ENCODE measurements around the gene PTDSS2. TPM values are rescaled to one million over a fixed set of nuclear protein-coding genes. Genes with fewer than 3 reads are reported as not detected.
A peak's percentile ranks its signal among the peaks of the same experiment; 100 is the strongest.

The PTDSS2 gene
- total and polyA plus RNA-seq, 2 experiments from 2014 or later = 22.7 to 145 TPM

- H3K36me3 ChIP-seq (ENCODE audit: insufficient read depth) = no peaks in the 10 kb centered on the region
- TF ChIP-seq ZNF114 (CRISPR knock-in tag; IDR thresholded peaks at IDR 0.05) = no peak
- H3K9me2 ChIP-seq (ENCODE audit: insufficient read depth) = no peaks in the 10 kb centered on the region
- peaks cover 11% of the 10 kb centered on the region for H3K27me3 Mint-ChIP-seq (ENCODE audit: insufficient read depth, low read depth, poor library complexity)
- peaks cover 7% of the 10 kb centered on the region; the same call in 1 of the 2 replicates for H4K20me1 ChIP-seq (replicated peaks; ENCODE audit: insufficient read depth)
- peaks cover 13% of the 10 kb centered on the region for H3K4me1 Mint-ChIP-seq
- peak overlapping the region; percentile 97 for H3K4me3 ChIP-seq
- peaks cover 11% of the 10 kb centered on the region; the same call in 1 of the 2 replicates for H3K27me3 ChIP-seq (ENCODE audit: insufficient read depth)
- H3K9me3 Mint-ChIP-seq = no peaks in the 10 kb centered on the region; the same call in 2 of the 3 replicates
- no peak overlapping the region for H3K27ac ChIP-seq (ENCODE audit: low read depth)
- DNase-seq (ENCODE audit: low spot score) (peak; percentile 36), ATAC-seq (peak; percentile 5)
- peaks cover 11% of the 10 kb centered on the region for H3K79me2 ChIP-seq (replicated peaks; ENCODE audit: insufficient read depth)
- peaks cover 9% of the 10 kb centered on the region; the same call in 1 of the 2 replicates for H3K4me1 ChIP-seq (ENCODE audit: insufficient read depth)
- H3K4me2 ChIP-seq = peak overlapping the region; percentile 88
- H2AFZ ChIP-seq = peak overlapping the region; percentile 59; the same call in 1 of the 2 replicates
- H3K4me3 Mint-ChIP-seq = peak overlapping the region; percentile 97
- H3K27ac Mint-ChIP-seq = no peak overlapping the region
- H3K36me3 Mint-ChIP-seq (ENCODE audit: low read depth) = peaks cover 12% of the 10 kb centered on the region
- H3F3A ChIP-seq (replicated peaks; ENCODE audit: low read depth) = peaks cover 19% of the 10 kb centered on the region
Measured at GRCh38 chr11:507727-508515, 57.8 kb downstream of the PTDSS2 start.

- H3K4me3 ChIP-seq = no peak overlapping the region
- peaks cover 11% of the 10 kb centered on the region for H3K79me2 ChIP-seq (replicated peaks; ENCODE audit: insufficient read depth)
- no peaks in the 10 kb centered on the region for H3K36me3 ChIP-seq (ENCODE audit: insufficient read depth)
- no peak overlapping the region for H3K27ac ChIP-seq (ENCODE audit: low read depth)
- H3K27me3 ChIP-seq (ENCODE audit: insufficient read depth) = peaks cover 8% of the 10 kb centered on the region; the same call in 1 of the 2 replicates
- peaks cover 16% of the 10 kb centered on the region for H3K36me3 Mint-ChIP-seq (ENCODE audit: low read depth)
- H3K4me2 ChIP-seq = no peak overlapping the region
- H3K4me1 Mint-ChIP-seq = peaks cover 13% of the 10 kb centered on the region
- DNase-seq (ENCODE audit: low spot score) = no peak
- H4K20me1 ChIP-seq (replicated peaks; ENCODE audit: insufficient read depth) = peaks cover 7% of the 10 kb centered on the region; the same call in 1 of the 2 replicates
- peaks cover 11% of the 10 kb centered on the region for H3K27me3 Mint-ChIP-seq (ENCODE audit: insufficient read depth, low read depth, poor library complexity)
- H3K9me3 Mint-ChIP-seq = no peaks in the 10 kb centered on the region; the same call in 2 of the 3 replicates
- H3K4me1 ChIP-seq (ENCODE audit: insufficient read depth) = peaks cover 9% of the 10 kb centered on the region; the same call in 1 of the 2 replicates
- no peak overlapping the region for H2AFZ ChIP-seq
- H3K27ac Mint-ChIP-seq = no peak overlapping the region
- H3K4me3 Mint-ChIP-seq = no peak overlapping the region
- H3F3A ChIP-seq (replicated peaks; ENCODE audit: low read depth) = peaks cover 19% of the 10 kb centered on the region
- no peak for ATAC-seq
- H3K9me2 ChIP-seq (ENCODE audit: insufficient read depth) = no peaks in the 10 kb centered on the region
- TF ChIP-seq POLR2AphosphoS5 (IDR thresholded peaks at IDR 0.05; ENCODE audit: low read depth) = no peak
- TF ChIP-seq ZNF462 (CRISPR knock-in tag; IDR thresholded peaks at IDR 0.05) = no peak
- TF ChIP-seq REST (IDR thresholded peaks at IDR 0.05; ENCODE audit: unreplicated experiment) = no peak
- no peak for TF ChIP-seq EZH2phosphoT487 (IDR thresholded peaks at IDR 0.05; ENCODE audit: unreplicated experiment)
- TF ChIP-seq ZNF331 (CRISPR knock-in tag; IDR thresholded peaks at IDR 0.05; ENCODE audit: low read depth) = no peak
- no peak for TF ChIP-seq ZNF114 (CRISPR knock-in tag; IDR thresholded peaks at IDR 0.05)
- TF ChIP-seq CREB1 (CRISPR knock-in tag; IDR thresholded peaks at IDR 0.05; ENCODE audit: low read depth) = no peak
- no peak for TF ChIP-seq STAT1 (IDR thresholded peaks at IDR 0.05; ENCODE audit: unreplicated experiment)
- no peak for TF ChIP-seq ETS1 (IDR thresholded peaks at IDR 0.05)
- TF ChIP-seq JUNB (IDR thresholded peaks at IDR 0.05; ENCODE audit: unreplicated experiment) = no peak
Measured at GRCh38 chr11:508956-509355, 58.9 kb downstream of the PTDSS2 start.

All from GM23338 (cell line).